ENCODE data around the gene COX17. TPM values are rescaled to one million over a fixed set of nuclear protein-coding genes. Genes with fewer than 3 reads are reported as not detected.

COX17 gene
- total and polyA plus RNA-seq, 2 of the 13 experiments (the other 11 are each of a cell fraction or from before 2014, with no cell fraction given), result 41.4 to 51.0 TPM

GRCh38 chr3:119664370-119664769 lies 12.8 kb downstream of the COX17 start:
- H3K79me2 ChIP-seq (ENCODE audit: insufficient read depth, low read length), result no peaks in the 10 kb centered on the region
- H3K9me3 ChIP-seq (ENCODE audit: low read length), result no peaks in the 10 kb centered on the region
- H4K20me1 ChIP-seq (ENCODE audit: insufficient read depth, low read length), result no peaks in the 10 kb centered on the region
- in situ Hi-C loops (cut with HindIII; ENCODE audit: extremely low pct_ligation_motif_present, low pct_unique_long_range_greater_than_20kb) (no loop called here), intact Hi-C loops (cut with micrococcal nuclease; ENCODE audit: unreplicated experiment) (no loop called here)
- no peak overlapping the region for H3K9ac ChIP-seq (ENCODE audit: insufficient read depth, low read depth, low read length)
- CTCF ChIA-PET (ENCODE audit: low intra/inter-chr PET ratio, low total read pairs), result no interaction called here
- BruUV-seq (replicated peaks), result no TSS peak
- no peaks in the 10 kb centered on the region for H3K27me3 ChIP-seq (ENCODE audit: control insufficient read depth in 1 of 2, insufficient read depth in 2 of 2, low read length in 2 of 2)
- H3K36me3 ChIP-seq (replicated peaks in 1 of 2; ENCODE audit: control insufficient read depth in 1 of 2, insufficient read depth in 2 of 2, low read length in 2 of 2), result no peaks in the 10 kb centered on the region
- no peak for ATAC-seq
- no peak overlapping the region for H3K4me3 ChIP-seq (replicated peaks in 1 of 3; ENCODE audit: insufficient read depth in 1 of 3, low read depth in 2 of 3, low read length in 3 of 3)
- 80% methylated on average over 4 of the region's 4 CpGs for WGBS (ENCODE audit: low lambda C conversion rate)
- no peak for FAIRE-seq
- no peak overlapping the region for H2AFZ ChIP-seq (ENCODE audit: low read length)
- no peaks in the 10 kb centered on the region for H3K4me1 ChIP-seq (ENCODE audit: insufficient read depth, low read length)
- no peak overlapping the region for H3K4me2 ChIP-seq (ENCODE audit: low read depth, low read length)
- no peak for TF ChIP-seq CSRNP2 (CRISPR knock-in tag; conservative IDR thresholded peaks at IDR 0.05; ENCODE audit: low read depth)
- TF ChIP-seq YY1 (IDR thresholded peaks at IDR 0.05; ENCODE audit: insufficient read depth, insufficient replicate concordance, low read depth, low read length), result no peak
- TF ChIP-seq STAG1 (CRISPR knock-in tag; IDR thresholded peaks at IDR 0.05), result no peak
- no peak for TF ChIP-seq TEF (CRISPR knock-in tag; IDR thresholded peaks at IDR 0.05)
- TF ChIP-seq GATA4 (IDR thresholded peaks at IDR 0.05; ENCODE audit: borderline replicate concordance, low read depth), result no peak
- no peak for TF ChIP-seq HDAC6 (IDR thresholded peaks at IDR 0.05; ENCODE audit: low read depth, low read length)
- TF ChIP-seq REST (IDR thresholded peaks at IDR 0.05; ENCODE audit: borderline replicate concordance in 1 of 2, low read depth in 1 of 2, low read length in 2 of 2), result no peak
- TF ChIP-seq ARID4A (CRISPR knock-in tag; IDR thresholded peaks at IDR 0.05; ENCODE audit: borderline replicate concordance), result no peak
- no peak for TF ChIP-seq ZNF441 (CRISPR knock-in tag; IDR thresholded peaks at IDR 0.05; ENCODE audit: borderline replicate concordance)
- DNase-seq (ENCODE audit: low spot score), result no peak
- POLR2A ChIA-PET, result no interaction called here
- H3K27ac ChIP-seq (ENCODE audit: extremely low read length, insufficient read depth, low read length), result no peak overlapping the region
